GM12878 (cell line): Measurements from ENCODE around the gene DCUN1D4. TPM values are rescaled to one million over a fixed set of nuclear protein-coding genes. Genes with fewer than 3 reads are reported as not detected.

Experiments used
- ATAC-seq: fragments of 200-7000 bp; cut with Tn5 transposase; 3 replicates; pipeline ENCODE4 v1.9.1; 2020; ENCODE audit warnings: mild to moderate bottlenecking, moderate library complexity
- BruUV-seq: library from RNA; stranded (reverse); fragments of 400-500 nt; replicated peaks from 2 replicates; lab custom pipeline; 2021; lab: Mats Ljungman, UMichigan
- CTCF ChIA-PET: fragments of 300-600 bp; sonication (Branson Sonifier 250); formaldehyde crosslinking; extraction: SDS; loops from one replicate; lab custom pipeline; 2021; ENCODE audit warnings: inconsistent platforms; lab: Yijun Ruan, JAX
- POLR2A ChIA-PET: fragments of 350-600 bp; formaldehyde crosslinking; extraction: SDS; loops from one replicate; lab custom pipeline; 2021; ENCODE audit warnings: inconsistent platforms; lab: Charles Lee
- RAD21 ChIA-PET: fragments of 300-600 bp; sonication (Branson Sonifier 250); formaldehyde crosslinking; loops from one replicate; lab custom pipeline; 2023; ENCODE audit warnings: antibody characterized with exemption; ENCODE audit not compliant: unreplicated experiment; lab: Charles Lee
- SMC1A ChIA-PET: fragments of 300-600 bp; sonication (Branson Sonifier 250); formaldehyde crosslinking; loops from one replicate; lab custom pipeline; 2023; ENCODE audit not compliant: unreplicated experiment, uncharacterized antibody; lab: Charles Lee
- DNase-seq: peaks from one replicate; pipeline ENCODE4 v3.0.0-alpha.2; 2011; ENCODE audit warnings: low read depth, low spot score
- FAIRE-seq: peaks from 3 replicates; lab custom pipeline; 2011; peaks lifted over from hg19 to GRCh38; lab: Jason Lieb, UNC
- H2AFZ ChIP-seq: 2 replicates; pipeline ENCODE4 v1.6.0; 2011; ENCODE audit warnings: low read depth, low read length, control low read depth; ENCODE audit not compliant: control insufficient read depth
- H3K27ac ChIP-seq: 2 replicates; pipeline ENCODE4 v1.5.1; 2011; ENCODE audit warnings: control low read depth; ENCODE audit not compliant: control insufficient read depth, insufficient read depth
- H3K27me3 ChIP-seq, 2 experiments: replicated peaks in 1 of 2; 2 replicates each; pipeline versions ENCODE4 v1.6.0 to v1.6.1; 2011; ENCODE audit warnings: low read length in 1 of 2; ENCODE audit not compliant: control insufficient read depth in 2 of 2, insufficient read depth in 2 of 2
- H3K36me3 ChIP-seq, 2 experiments: 2 replicates each; pipeline ENCODE4 v1.5.1; 2011; ENCODE audit warnings: low read length in 1 of 2; ENCODE audit not compliant: control insufficient read depth in 2 of 2, insufficient read depth in 2 of 2
- H3K4me1 ChIP-seq: 2 replicates; pipeline ENCODE4 v1.6.1; 2011; ENCODE audit warnings: mild to moderate bottlenecking, low read length, moderate library complexity, mixed read lengths; ENCODE audit not compliant: control insufficient read depth, insufficient read depth
- H3K4me2 ChIP-seq: 2 replicates; pipeline ENCODE4 v1.6.0; 2011; ENCODE audit warnings: control low read depth; ENCODE audit not compliant: control insufficient read depth, insufficient read depth
- H3K4me3 ChIP-seq: fragments of 200-600 bp; sonication (generic); 2 replicates; pipeline ENCODE4 v1.5.1; 2016
- H3K79me2 ChIP-seq: 2 replicates; pipeline ENCODE4 v1.6.0; 2011; ENCODE audit warnings: low read length; ENCODE audit not compliant: control insufficient read depth, insufficient read depth
- H3K9ac ChIP-seq: 2 replicates; pipeline ENCODE4 v1.8.0; 2011; ENCODE audit warnings: low read length, control low read depth, mixed read lengths; ENCODE audit not compliant: control insufficient read depth, insufficient read depth
- H3K9me3 ChIP-seq: replicated peaks from 3 replicates; pipeline ENCODE4 v1.5.1; 2011; ENCODE audit warnings: mild to moderate bottlenecking, low read length; ENCODE audit not compliant: control insufficient read depth, insufficient read depth
- H4K20me1 ChIP-seq: 2 replicates; pipeline ENCODE4 v1.6.0; 2011; ENCODE audit not compliant: control insufficient read depth, insufficient read depth
- EGR1 ChIP-seq, 2 experiments: IDR thresholded peaks; 1 replicate in 1 of 2; 2 replicates in 1 of 2; pipeline ENCODE4 v1.6.1; 2011 to 2012; ENCODE audit warnings: low read depth in 2 of 2, low read length in 2 of 2, borderline replicate concordance in 1 of 2, mild to moderate bottlenecking in 1 of 2, moderate library complexity in 1 of 2
- FOS ChIP-seq: IDR thresholded peaks from 3 replicates; pipeline ENCODE4 v1.6.1; 2011; ENCODE audit warnings: borderline replicate concordance; ENCODE audit not compliant: insufficient read length; ENCODE audit errors: extremely low read depth
- IRF4 ChIP-seq: IDR thresholded peaks from 2 replicates; pipeline ENCODE4 v1.6.1; 2011; ENCODE audit warnings: low read depth, low read length
- JUNB ChIP-seq: IDR thresholded peaks from 2 replicates; pipeline ENCODE4 v1.6.1; 2016; ENCODE audit warnings: antibody characterized with exemption, mild to moderate bottlenecking
- SMC3 ChIP-seq: IDR thresholded peaks from 2 replicates; pipeline ENCODE4 v1.6.1; 2011; ENCODE audit warnings: low read length, improper control_type of control experiment, borderline replicate concordance
- YY1 ChIP-seq: IDR thresholded peaks from 2 replicates; pipeline ENCODE4 v1.6.1; 2011; ENCODE audit warnings: low read depth, mild to moderate bottlenecking, low read length
- ZNF24 ChIP-seq: fragments of 450-650 bp; IDR thresholded peaks from 2 replicates; pipeline ENCODE4 v1.6.1; 2017; ENCODE audit warnings: antibody characterized with exemption, mild to moderate bottlenecking
- ZNF592 ChIP-seq: fragments of 450-650 bp; IDR thresholded peaks from 2 replicates; pipeline ENCODE4 v1.6.1; 2017; ENCODE audit warnings: mild to moderate bottlenecking, moderate library complexity
- WGBS: methylation state at CpG from one replicate; pipeline ENCODE4 v1.1.6; 2016; ENCODE audit warnings: low lambda C conversion rate; ENCODE audit not compliant: insufficient replicate concordance, insufficient coverage; ENCODE audit errors: missing lambda C conversion rate; 5-methylcytosine and 5-hydroxymethylcytosine counted together
- in situ Hi-C: fragments of 300-500 bp; cut with MboI; formaldehyde crosslinking; loops from 9 replicates; pipeline ENCODE4 v1.14.3; 2018; ENCODE audit warnings: mixed read lengths
- intact Hi-C: fragments of 100-400 bp; cut with micrococcal nuclease; formaldehyde crosslinking; loops from one replicate; pipeline ENCODE4 v1.14.2; 2022; ENCODE audit not compliant: unreplicated experiment
- polyA plus RNA-seq, 11 experiments: library from polyadenylated mRNA; depleted of rRNA in 4 of 11; unstranded in 6 of 11; stranded (reverse) in 5 of 11; fragments of >200 nt; fragmentation: Nextera tagmentation in 4 of 11; fragmentation: Illumina TruSeq in 1 of 11; extraction: Ambion mirVana in 4 of 11; extraction: Trizol in 1 of 11; gene quantifications; 1 replicate in 1 of 11; 2 replicates in 10 of 11; pipeline versions ENCODE4 v1.2.1 to v1.2.3, GENCODE V29; 2011 to 2016; ENCODE audit warnings: inconsistent platforms in 2 of 11, missing spikeins in 2 of 11, low read depth in 1 of 11
- total RNA-seq, 4 experiments: library from RNA; depleted of rRNA in 3 of 4; stranded (reverse); fragments of >200 nt in 3 of 4; fragmentation: Illumina TruSeq in 1 of 4; extraction: Trizol in 1 of 4; gene quantifications; 2 replicates each; pipeline versions ENCODE4 v1.2.1 to v1.2.3, GENCODE V29; 2013 to 2021
- TF ChIP-seq, protein P1 (sequence below): fragments of 450-650 bp; IDR thresholded peaks from 2 replicates; pipeline ENCODE4 v1.6.1; 2016; ENCODE audit warnings: mild to moderate bottlenecking, moderate library complexity, borderline replicate concordance
- TF ChIP-seq, protein P2 (sequence below): fragments of 450-650 bp; formaldehyde crosslinking; IDR thresholded peaks from 2 replicates; pipeline ENCODE4 v1.4.0; 2022; ENCODE audit warnings: mild to moderate bottlenecking, moderate library complexity

Gene DCUN1D4
- total and polyA plus RNA-seq, 10 of the 15 experiments (the other 5 are each of a cell fraction or from before 2014, with no cell fraction given) = 7.1 to 62.6 (median 16.8) TPM

DNA sequence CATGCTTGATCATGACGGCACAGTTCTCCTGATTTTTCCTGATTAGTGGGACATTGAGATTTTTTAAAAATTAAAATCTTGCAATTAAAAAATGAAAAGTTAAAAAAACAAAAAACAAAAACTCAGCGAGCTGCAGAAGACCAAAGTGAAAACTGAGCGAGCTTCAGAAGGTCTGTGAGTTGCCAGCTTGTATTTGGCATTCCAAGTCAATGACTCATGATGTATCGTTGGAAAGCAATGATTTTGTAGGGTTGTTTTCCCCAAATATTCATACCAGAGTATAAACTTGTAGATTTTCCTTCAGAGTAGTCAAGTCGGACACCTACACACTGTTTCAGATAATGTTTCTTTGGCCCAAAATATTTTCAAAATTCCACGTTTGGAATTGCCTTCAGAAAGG lies 100.3 kb downstream of the DCUN1D4 start:
- CTCF ChIA-PET = no interaction called here
- WGBS = 26% methylated on average over 6 of the region's 6 CpGs
- no peak overlapping the region for H3K27ac ChIP-seq
- no peaks in the 10 kb centered on the region for H3K27me3 ChIP-seq
- H3K4me3 ChIP-seq = no peak overlapping the region
- no TSS peak for BruUV-seq
- FAIRE-seq (no peak), ATAC-seq (no peak)
- H3K4me2 ChIP-seq = no peak overlapping the region
- in situ Hi-C loops = no loop called here
- POLR2A ChIA-PET = no interaction called here
- no peaks in the 10 kb centered on the region for H4K20me1 ChIP-seq
- no peaks in the 10 kb centered on the region; the same call in 2 of the 3 replicates for H3K9me3 ChIP-seq
- no peak for TF ChIP-seq JUNB
- TF ChIP-seq SMC3 = no peak
- TF ChIP-seq, protein P1, sequence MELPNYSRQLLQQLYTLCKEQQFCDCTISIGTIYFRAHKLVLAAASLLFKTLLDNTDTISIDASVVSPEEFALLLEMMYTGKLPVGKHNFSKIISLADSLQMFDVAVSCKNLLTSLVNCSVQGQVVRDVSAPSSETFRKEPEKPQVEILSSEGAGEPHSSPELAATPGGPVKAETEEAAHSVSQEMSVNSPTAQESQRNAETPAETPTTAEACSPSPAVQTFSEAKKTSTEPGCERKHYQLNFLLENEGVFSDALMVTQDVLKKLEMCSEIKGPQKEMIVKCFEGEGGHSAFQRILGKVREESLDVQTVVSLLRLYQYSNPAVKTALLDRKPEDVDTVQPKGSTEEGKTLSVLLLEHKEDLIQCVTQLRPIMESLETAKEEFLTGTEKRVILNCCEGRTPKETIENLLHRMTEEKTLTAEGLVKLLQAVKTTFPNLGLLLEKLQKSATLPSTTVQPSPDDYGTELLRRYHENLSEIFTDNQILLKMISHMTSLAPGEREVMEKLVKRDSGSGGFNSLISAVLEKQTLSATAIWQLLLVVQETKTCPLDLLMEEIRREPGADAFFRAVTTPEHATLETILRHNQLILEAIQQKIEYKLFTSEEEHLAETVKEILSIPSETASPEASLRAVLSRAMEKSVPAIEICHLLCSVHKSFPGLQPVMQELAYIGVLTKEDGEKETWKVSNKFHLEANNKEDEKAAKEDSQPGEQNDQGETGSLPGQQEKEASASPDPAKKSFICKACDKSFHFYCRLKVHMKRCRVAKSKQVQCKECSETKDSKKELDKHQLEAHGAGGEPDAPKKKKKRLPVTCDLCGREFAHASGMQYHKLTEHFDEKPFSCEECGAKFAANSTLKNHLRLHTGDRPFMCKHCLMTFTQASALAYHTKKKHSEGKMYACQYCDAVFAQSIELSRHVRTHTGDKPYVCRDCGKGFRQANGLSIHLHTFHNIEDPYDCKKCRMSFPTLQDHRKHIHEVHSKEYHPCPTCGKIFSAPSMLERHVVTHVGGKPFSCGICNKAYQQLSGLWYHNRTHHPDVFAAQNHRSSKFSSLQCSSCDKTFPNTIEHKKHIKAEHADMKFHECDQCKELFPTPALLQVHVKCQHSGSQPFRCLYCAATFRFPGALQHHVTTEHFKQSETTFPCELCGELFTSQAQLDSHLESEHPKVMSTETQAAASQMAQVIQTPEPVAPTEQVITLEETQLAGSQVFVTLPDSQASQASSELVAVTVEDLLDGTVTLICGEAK = no peak
- no peak for TF ChIP-seq EGR1 (IDR thresholded peaks at IDR 0.05; ENCODE audit: borderline replicate concordance in 1 of 2, low read depth in 2 of 2, low read length in 2 of 2)
- TF ChIP-seq, protein P2, sequence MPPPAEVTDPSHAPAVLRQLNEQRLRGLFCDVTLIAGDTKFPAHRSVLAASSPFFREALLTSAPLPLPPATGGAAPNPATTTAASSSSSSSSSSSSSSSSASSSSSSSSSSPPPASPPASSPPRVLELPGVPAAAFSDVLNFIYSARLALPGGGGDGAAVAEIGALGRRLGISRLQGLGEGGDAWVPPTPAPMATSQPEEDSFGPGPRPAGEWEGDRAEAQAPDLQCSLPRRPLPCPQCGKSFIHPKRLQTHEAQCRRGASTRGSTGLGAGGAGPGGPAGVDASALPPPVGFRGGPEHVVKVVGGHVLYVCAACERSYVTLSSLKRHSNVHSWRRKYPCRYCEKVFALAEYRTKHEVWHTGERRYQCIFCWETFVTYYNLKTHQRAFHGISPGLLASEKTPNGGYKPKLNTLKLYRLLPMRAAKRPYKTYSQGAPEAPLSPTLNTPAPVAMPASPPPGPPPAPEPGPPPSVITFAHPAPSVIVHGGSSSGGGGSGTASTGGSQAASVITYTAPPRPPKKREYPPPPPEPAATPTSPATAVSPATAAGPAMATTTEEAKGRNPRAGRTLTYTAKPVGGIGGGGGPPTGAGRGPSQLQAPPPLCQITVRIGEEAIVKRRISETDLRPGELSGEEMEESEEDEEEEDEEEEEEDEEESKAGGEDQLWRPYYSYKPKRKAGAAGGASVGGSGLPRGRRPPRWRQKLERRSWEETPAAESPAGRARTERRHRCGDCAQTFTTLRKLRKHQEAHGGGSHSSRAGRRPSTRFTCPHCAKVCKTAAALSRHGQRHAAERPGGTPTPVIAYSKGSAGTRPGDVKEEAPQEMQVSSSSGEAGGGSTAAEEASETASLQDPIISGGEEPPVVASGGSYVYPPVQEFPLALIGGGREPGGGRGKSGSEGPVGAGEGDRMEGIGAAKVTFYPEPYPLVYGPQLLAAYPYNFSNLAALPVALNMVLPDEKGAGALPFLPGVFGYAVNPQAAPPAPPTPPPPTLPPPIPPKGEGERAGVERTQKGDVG (CRISPR knock-in tag) = no peak
- no peak for TF ChIP-seq IRF4
- no peak for TF ChIP-seq ZNF592
- TF ChIP-seq YY1 = no peak
- TF ChIP-seq FOS = no peak
- no peak for TF ChIP-seq ZNF24
- TF ChIP-seq, all 136 proteins: peak for 0
- Histone ChIP-seq H3K4me1 (no peaks in the 10 kb centered on the region), H3K36me3 (no peaks in the 10 kb centered on the region), H3K79me2 (no peaks in the 10 kb centered on the region), H3K9ac (no peak overlapping the region), H2AFZ (no peak overlapping the region)
- no peak for DNase-seq
- intact Hi-C loops = no loop called here
- ChIA-PET SMC1A (no interaction called here), RAD21 (no interaction called here)
